Progenitor cell of endocrine pancreas (in vitro differentiated cells): Measurements from ENCODE around the gene VIPR2. TPM values are rescaled to one million over a fixed set of nuclear protein-coding genes. Genes with fewer than 3 reads are reported as not detected.
"Not testable (repeated sequence)": the region's sequence is repeated elsewhere in the genome, so short reads cannot be mapped to it uniquely, and the experiment has no call there.

Experiments used
- DNase-seq: peaks from one replicate; pipeline ENCODE4 v3.0.0; 2021; ENCODE audit warnings: low spot score; ENCODE audit not compliant: unreplicated experiment
- H3K27ac Mint-ChIP-seq: 2 replicates; pipeline ENCODE4 v1.8.0; 2021; ENCODE audit warnings: mild to moderate bottlenecking, moderate library complexity, mixed read lengths
- H3K27me3 Mint-ChIP-seq: 2 replicates; pipeline ENCODE4 v1.8.0; 2021; ENCODE audit warnings: mixed read lengths
- H3K36me3 Mint-ChIP-seq: 2 replicates; pipeline ENCODE4 v1.8.0; 2022; ENCODE audit warnings: mixed read lengths; ENCODE audit not compliant: insufficient read depth
- H3K4me1 Mint-ChIP-seq: 2 replicates; pipeline ENCODE4 v1.8.0; 2021; ENCODE audit warnings: low read depth, mixed read lengths
- H3K4me3 Mint-ChIP-seq: 2 replicates; pipeline ENCODE4 v1.8.0; 2021; ENCODE audit warnings: low read depth, mild to moderate bottlenecking, moderate library complexity, mixed read lengths
- H3K9me3 Mint-ChIP-seq: 2 replicates; pipeline ENCODE4 v1.8.0; 2021; ENCODE audit warnings: low read depth, mixed read lengths
- CTCF ChIP-seq: fragments of 200-600 bp; sonication (generic); IDR thresholded peaks from one replicate; pipeline ENCODE4 v1.5.0; 2021; ENCODE audit warnings: antibody characterized with exemption, mild to moderate bottlenecking; ENCODE audit not compliant: unreplicated experiment
- total RNA-seq: library from RNA; stranded (reverse); gene quantifications from 2 replicates; pipeline ENCODE4 v1.2.1, GENCODE V29; 2021

VIPR2 gene
- total RNA-seq, 1 donor from 2014 or later = 0.36 TPM

DNA sequence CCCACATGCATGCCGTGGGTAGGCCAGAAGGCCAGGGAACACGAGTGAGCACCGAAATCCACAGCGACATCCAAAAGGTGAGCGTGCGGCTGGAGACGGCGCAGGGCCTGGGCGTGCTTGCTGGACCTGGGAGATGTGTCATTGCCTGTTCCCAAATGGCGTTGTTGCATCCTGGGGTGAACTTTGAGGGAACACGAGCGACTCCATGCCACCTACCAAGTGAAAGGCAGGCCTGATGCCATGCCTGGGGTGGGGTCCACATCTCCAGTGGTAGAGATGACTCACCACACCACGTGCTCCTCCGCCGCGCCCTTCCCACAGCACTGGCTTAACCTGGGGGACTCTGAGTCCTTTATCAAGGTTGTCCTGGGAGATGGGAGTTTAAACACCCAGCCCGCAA lies 24.7 kb upstream of the VIPR2 start:
- H3K4me3 Mint-ChIP-seq = no peak overlapping the region
- no peaks in the 10 kb centered on the region for H3K36me3 Mint-ChIP-seq
- no peak overlapping the region for H3K27ac Mint-ChIP-seq
- H3K9me3 Mint-ChIP-seq = peaks cover 21% of the 10 kb centered on the region
- TF ChIP-seq CTCF = no peak
- H3K27me3 Mint-ChIP-seq = no peaks in the 10 kb centered on the region
- no peak for DNase-seq
- H3K4me1 Mint-ChIP-seq = no peaks in the 10 kb centered on the region

GRCh38 chr7:159167139-159167538 lies 22.5 kb upstream of the VIPR2 start:
- Mint-ChIP-seq H3K4me3 (no peak overlapping the region), H3K27ac (no peak overlapping the region), H3K27me3 (no peaks in the 10 kb centered on the region), H3K9me3 (peaks cover 6% of the 10 kb centered on the region), H3K4me1 (no peaks in the 10 kb centered on the region), H3K36me3 (no peaks in the 10 kb centered on the region)
- no peak for TF ChIP-seq CTCF
- DNase-seq = no peak

DNA sequence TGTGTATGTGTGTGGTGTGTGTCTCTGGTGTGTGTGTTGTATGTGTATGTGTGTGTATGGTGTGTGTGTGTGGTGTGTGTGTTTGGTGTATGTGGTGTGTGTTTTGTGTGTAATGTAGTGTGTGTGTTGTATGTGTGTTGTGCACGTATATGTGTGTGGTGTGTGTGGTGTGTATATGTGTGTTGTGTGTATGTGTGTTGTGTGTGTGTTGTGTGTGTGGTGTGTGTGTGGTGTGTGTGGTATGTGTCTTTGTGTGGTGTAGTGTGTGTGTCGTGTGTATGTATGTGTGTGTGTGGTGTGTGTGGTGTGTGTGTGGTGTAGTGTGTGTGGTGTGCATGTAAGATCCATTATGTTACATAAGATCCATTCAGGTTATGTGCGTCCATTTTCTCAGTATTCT lies 21.9 kb upstream of the VIPR2 start:
- Mint-ChIP-seq H3K27ac (no peak overlapping the region), H3K4me3 (no peak overlapping the region), H3K27me3 (no peaks in the 10 kb centered on the region), H3K4me1 (no peaks in the 10 kb centered on the region), H3K9me3 (peaks cover 6% of the 10 kb centered on the region), H3K36me3 (no peaks in the 10 kb centered on the region)
- no peak for DNase-seq
- TF ChIP-seq CTCF = no peak

DNA sequence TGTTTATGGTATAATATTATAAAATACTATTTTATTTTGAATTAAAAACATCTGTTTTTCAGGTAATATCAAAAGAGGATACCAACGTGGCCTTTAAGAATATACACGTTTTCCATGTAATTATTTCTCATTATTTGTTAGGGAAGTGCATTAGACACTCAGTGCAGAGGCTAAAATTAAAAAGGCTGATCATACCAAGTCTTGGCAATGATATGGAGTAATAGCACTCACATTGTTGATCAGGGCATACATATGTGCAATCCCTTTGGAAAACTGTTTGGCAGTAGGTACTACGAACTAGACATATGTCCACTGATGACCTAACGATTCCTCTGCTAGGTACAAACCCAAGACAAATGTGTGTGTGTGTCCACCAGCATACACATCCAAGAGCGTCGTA lies 20.7 kb upstream of the VIPR2 start:
- no peak for DNase-seq
- peaks cover 3% of the 10 kb centered on the region for H3K9me3 Mint-ChIP-seq
- H3K36me3 Mint-ChIP-seq = no peaks in the 10 kb centered on the region
- no peak overlapping the region for H3K4me3 Mint-ChIP-seq
- no peaks in the 10 kb centered on the region for H3K4me1 Mint-ChIP-seq
- H3K27ac Mint-ChIP-seq = no peak overlapping the region
- no peak for TF ChIP-seq CTCF
- H3K27me3 Mint-ChIP-seq = no peaks in the 10 kb centered on the region

- not testable (repeated sequence) for H3K9me3 Mint-ChIP-seq, H3K4me3 Mint-ChIP-seq, H3K4me1 Mint-ChIP-seq, DNase-seq, H3K27ac Mint-ChIP-seq, H3K36me3 Mint-ChIP-seq, H3K27me3 Mint-ChIP-seq
These were observed 19.1 kb upstream of the VIPR2 start for GRCh38 chr7:159163703-159164301.

GRCh38 chr7:159162050-159162626 lies 17.5 kb upstream of the VIPR2 start:
- not testable (repeated sequence) for H3K4me1 Mint-ChIP-seq, DNase-seq, H3K36me3 Mint-ChIP-seq, H3K27me3 Mint-ChIP-seq, H3K4me3 Mint-ChIP-seq, H3K27ac Mint-ChIP-seq, H3K9me3 Mint-ChIP-seq
